ENCODE measurements around the gene ARPC1A.
"Not testable (repeated sequence)": the region's sequence is repeated elsewhere in the genome, so short reads cannot be mapped to it uniquely, and the experiment has no call there.

The ARPC1A gene

GRCh38 chr7:99308461-99309074, 17.1 kb upstream of the ARPC1A start:
- no peak overlapping the region for H3K27ac Mint-ChIP-seq
- H3K36me3 Mint-ChIP-seq = peaks cover 0 to 3% of the 10 kb centered on the region in 2 donors
- no peak for ATAC-seq (replicated peaks)
- DNase-seq = no peak
- H3K27me3 Mint-ChIP-seq = peaks cover 0 to 4% of the 10 kb centered on the region in 2 donors
- H3K4me3 Mint-ChIP-seq = no peak overlapping the region
- H3K4me1 Mint-ChIP-seq = no peaks in the 10 kb centered on the region
- peaks cover 0 to 2% of the 10 kb centered on the region in 2 donors for H3K9me3 Mint-ChIP-seq

- Mint-ChIP-seq H3K4me3 (no peak overlapping the region), H3K36me3 (peaks cover 0 to 3% of the 10 kb centered on the region in 2 donors), H3K4me1 (peaks cover 0 to under 1% of the 10 kb centered on the region in 2 donors), H3K27me3 (peaks cover 0 to 4% of the 10 kb centered on the region in 2 donors), H3K9me3 (peaks cover 0 to 2% of the 10 kb centered on the region in 2 donors), H3K27ac (no peak overlapping the region)
- no peak for DNase-seq
- ATAC-seq (replicated peaks) = no peak
Observed at GRCh38 chr7:99309111-99309510, 16.6 kb upstream of the ARPC1A start.

DNA sequence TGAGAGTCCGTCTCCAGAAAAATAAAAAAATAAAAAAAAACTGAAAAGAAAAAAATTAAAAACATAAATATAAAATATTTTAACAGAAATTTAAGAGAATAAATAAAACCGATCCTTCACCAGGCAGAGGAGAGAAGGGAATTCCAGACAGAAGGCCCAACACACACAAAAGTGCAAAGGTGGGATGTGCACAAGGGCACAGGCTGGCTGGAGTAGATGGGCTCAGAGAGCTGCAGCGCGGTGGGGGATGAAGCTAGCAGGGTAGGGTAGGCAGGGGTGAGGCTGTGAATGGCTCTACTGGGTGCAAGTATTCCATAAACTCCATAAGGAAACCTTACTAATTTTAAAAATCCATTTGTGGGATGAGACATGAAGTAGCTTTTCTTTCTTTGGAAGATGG, 15.7 kb upstream of the ARPC1A start:
- no peak overlapping the region for H3K4me3 Mint-ChIP-seq
- H3K36me3 Mint-ChIP-seq = no peaks in the 10 kb centered on the region
- DNase-seq (no peak), ATAC-seq (replicated peaks) (no peak)
- H3K27ac Mint-ChIP-seq = no peak overlapping the region
- H3K9me3 Mint-ChIP-seq = peaks cover 0 to 2% of the 10 kb centered on the region in 2 donors
- peaks cover 4 to 6% of the 10 kb centered on the region in 2 donors for H3K4me1 Mint-ChIP-seq
- peaks cover 0 to 4% of the 10 kb centered on the region in 2 donors for H3K27me3 Mint-ChIP-seq

GRCh38 chr7:99311702-99312101, 14.0 kb upstream of the ARPC1A start:
- H3K36me3 Mint-ChIP-seq = no peaks in the 10 kb centered on the region
- no peak overlapping the region for H3K27ac Mint-ChIP-seq
- DNase-seq (no peak), ATAC-seq (replicated peaks) (no peak)
- peaks cover 4 to 6% of the 10 kb centered on the region in 2 donors for H3K4me1 Mint-ChIP-seq
- peaks cover 0 to 2% of the 10 kb centered on the region in 2 donors for H3K9me3 Mint-ChIP-seq
- no peak overlapping the region for H3K4me3 Mint-ChIP-seq
- peaks cover 0 to 4% of the 10 kb centered on the region in 2 donors for H3K27me3 Mint-ChIP-seq

DNA sequence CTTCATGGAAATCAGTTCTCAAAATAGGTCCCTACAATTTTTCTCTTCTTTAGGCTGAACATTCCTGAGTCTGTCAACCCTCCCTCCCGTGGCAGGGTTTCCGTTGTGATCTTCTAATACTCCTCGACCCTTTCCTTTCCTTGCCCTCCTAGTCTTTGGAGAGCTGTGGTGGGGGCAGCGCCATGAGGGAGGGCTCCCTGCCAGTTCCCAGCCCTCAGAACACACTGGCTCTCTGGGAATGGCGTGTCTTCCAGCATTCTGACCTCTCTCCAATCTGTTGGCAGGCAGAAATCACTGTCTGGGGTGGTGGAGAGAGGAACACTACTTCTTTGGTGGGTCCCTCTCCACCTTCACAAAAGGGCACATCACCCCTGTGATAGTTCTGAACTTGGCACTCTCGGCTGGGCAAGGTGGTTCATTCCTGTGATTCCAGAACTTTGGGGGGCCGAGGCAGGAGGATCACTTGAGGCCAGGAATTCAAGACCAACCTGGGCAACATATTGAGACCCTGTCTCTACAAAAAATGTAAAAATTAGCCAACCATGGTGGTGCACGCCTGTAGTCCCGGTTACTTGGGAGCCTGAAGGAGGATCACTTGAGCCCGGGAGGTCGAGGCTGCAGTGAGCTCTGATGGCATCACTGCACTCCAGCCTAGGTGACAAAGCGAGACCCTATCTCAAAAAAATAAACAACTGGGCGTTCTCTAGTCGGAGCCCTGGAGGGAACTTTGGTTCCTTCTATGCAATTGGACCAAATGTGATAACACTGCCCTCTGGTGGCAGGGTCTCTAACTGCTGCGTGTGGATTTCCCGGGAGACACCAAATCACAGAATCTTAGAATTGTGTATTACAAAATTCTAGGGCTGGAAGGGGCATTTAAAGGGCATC, 13.1 kb upstream of the ARPC1A start:
- no peak overlapping the region for H3K27ac Mint-ChIP-seq
- no peaks in the 10 kb centered on the region for H3K36me3 Mint-ChIP-seq
- H3K4me3 Mint-ChIP-seq = no peak overlapping the region
- peak; percentile 49 for DNase-seq
- peak; percentile 63 to 73 for ATAC-seq (replicated peaks)
- H3K27me3 Mint-ChIP-seq = peaks cover 0 to 4% of the 10 kb centered on the region in 2 donors
- peaks cover 0 to 2% of the 10 kb centered on the region in 2 donors for H3K9me3 Mint-ChIP-seq
- peaks cover 4 to 6% of the 10 kb centered on the region in 2 donors for H3K4me1 Mint-ChIP-seq

- Mint-ChIP-seq H3K9me3 (peaks cover 0 to 2% of the 10 kb centered on the region in 2 donors), H3K27me3 (peaks cover 0 to 4% of the 10 kb centered on the region in 2 donors), H3K4me3 (no peak overlapping the region), H3K4me1 (peaks cover 4 to 6% of the 10 kb centered on the region in 2 donors), H3K27ac (no peak overlapping the region), H3K36me3 (no peaks in the 10 kb centered on the region)
- DNase-seq = no peak
- peak; percentile 29 to 45 for ATAC-seq (replicated peaks)
Observed at GRCh38 chr7:99313204-99313573, 12.5 kb upstream of the ARPC1A start.

DNA sequence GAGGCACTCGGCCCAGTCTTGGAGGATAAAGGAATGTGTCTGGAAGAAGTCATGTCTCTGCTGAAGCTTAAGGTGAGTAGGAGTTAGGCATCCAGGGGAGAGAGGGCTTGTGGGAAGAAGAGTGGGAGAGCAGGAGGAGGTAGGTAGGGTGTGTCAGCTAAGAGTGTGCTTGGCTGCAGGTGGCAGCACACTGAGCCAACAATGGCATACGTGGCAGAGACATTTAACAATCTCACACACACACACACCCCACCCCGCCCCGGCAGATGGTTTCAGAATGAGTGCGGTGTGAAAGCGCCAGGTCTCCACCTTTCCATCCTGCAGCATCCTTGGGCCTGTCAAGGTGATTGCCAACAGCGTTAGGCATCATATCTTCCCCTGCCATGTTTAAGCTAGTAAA, 11.2 kb upstream of the ARPC1A start:
- H3K27me3 Mint-ChIP-seq = peaks cover 0 to 4% of the 10 kb centered on the region in 2 donors

DNA sequence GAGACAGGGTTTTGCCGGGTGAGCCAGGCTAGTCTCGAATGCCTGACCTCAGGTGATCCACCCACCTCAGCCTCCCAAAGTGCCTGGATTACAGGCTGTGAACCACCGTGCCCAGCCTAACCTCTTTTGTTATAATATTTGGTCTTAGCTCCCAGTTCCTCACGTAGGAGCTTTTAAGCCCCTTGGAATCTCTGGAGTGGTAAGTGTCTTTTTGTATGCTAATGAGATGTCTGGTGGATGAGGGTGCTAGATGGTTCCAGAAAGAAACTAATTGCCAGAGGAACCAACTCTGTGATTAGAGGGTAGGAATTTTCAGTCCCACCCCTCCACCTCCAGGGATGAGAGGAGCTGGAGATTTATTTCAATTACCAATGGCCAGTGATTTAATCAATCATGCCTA, 5.3 kb upstream of the ARPC1A start:
- Mint-ChIP-seq H3K27me3 (no peaks in the 10 kb centered on the region), H3K9me3 (no peaks in the 10 kb centered on the region), H3K27ac (no peak overlapping the region), H3K4me3 (no peak overlapping the region), H3K4me1 (peaks cover 1 to 13% of the 10 kb centered on the region in 2 donors), H3K36me3 (no peaks in the 10 kb centered on the region)
- ATAC-seq (replicated peaks) (no peak), DNase-seq (no peak)

More for the DNA sequence above, 11.2 kb upstream of the ARPC1A start:
- Mint-ChIP-seq H3K36me3 (no peaks in the 10 kb centered on the region), H3K27ac (no peak overlapping the region), H3K9me3 (peaks cover 0 to 2% of the 10 kb centered on the region in 2 donors), H3K4me3 (no peak overlapping the region), H3K4me1 (peaks cover 4 to 6% of the 10 kb centered on the region in 2 donors)
- ATAC-seq (replicated peaks) (peak; percentile 36 to 50), DNase-seq (no peak)

DNA sequence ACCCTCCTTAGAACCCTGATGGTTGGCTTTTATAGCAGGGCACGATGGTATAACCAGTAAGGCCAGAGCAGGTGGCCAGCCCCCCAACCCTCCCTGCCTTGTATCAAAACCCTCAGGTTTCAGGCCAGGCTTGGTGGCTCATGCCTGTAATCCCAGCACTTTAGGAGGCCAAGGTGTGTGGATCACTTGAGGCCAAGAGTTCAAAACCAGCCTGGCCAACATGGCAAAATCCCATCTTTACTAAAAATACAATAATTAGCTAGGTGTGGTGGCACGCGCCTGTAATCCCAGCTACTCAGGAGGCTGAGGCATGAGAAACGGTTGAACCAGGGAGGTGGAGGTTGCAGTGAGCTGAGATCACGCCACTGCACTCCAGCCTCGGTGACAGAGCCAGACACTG, 3.0 kb upstream of the ARPC1A start:
- not testable (repeated sequence) for H3K27ac Mint-ChIP-seq; H3K9me3 Mint-ChIP-seq; H3K36me3 Mint-ChIP-seq; DNase-seq; H3K4me3 Mint-ChIP-seq; H3K27me3 Mint-ChIP-seq; ATAC-seq (replicated peaks)
- peaks cover 5 to 27% of the 10 kb centered on the region in 2 donors for H3K4me1 Mint-ChIP-seq

DNA sequence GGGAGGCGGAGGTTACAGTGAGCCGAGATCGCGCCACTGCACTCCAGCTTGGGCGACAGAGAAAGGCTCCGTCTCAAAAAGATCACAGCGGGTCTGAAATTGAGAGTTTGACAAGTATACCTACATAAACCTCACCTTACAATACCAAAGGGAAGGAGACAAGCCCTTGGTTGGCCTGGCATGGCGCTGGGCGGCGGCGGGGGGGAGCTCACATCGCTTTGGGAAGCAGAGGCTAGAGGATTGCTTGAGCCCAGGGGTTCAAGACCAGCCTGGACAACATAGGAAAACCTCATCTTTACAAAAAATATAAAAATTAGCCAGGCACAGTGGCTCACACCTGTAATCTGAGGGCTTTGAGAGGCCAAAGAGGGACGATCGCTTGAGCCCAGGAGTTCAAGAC, 1.1 kb upstream of the ARPC1A start:
- H3K36me3 Mint-ChIP-seq = peaks cover 0 to 9% of the 10 kb centered on the region in 2 donors
- ATAC-seq (replicated peaks) (no peak), DNase-seq (no peak)
- H3K4me3 Mint-ChIP-seq = peak overlapping the region; percentile 90 to 96
- peaks cover 10 to 43% of the 10 kb centered on the region in 2 donors for H3K4me1 Mint-ChIP-seq
- no peaks in the 10 kb centered on the region for H3K27me3 Mint-ChIP-seq
- H3K9me3 Mint-ChIP-seq = no peaks in the 10 kb centered on the region
- H3K27ac Mint-ChIP-seq = peak overlapping the region; percentile 97

GRCh38 chr7:99325001-99325493, 651 bp upstream of the ARPC1A start:
- no peaks in the 10 kb centered on the region for H3K9me3 Mint-ChIP-seq
- peak; percentile 1 to 2 for ATAC-seq (replicated peaks)
- H3K27me3 Mint-ChIP-seq = no peaks in the 10 kb centered on the region
- H3K4me1 Mint-ChIP-seq = peaks cover 10 to 48% of the 10 kb centered on the region in 2 donors
- H3K36me3 Mint-ChIP-seq = peaks cover 0 to 9% of the 10 kb centered on the region in 2 donors
- peak overlapping the region; percentile 97 for H3K27ac Mint-ChIP-seq
- H3K4me3 Mint-ChIP-seq = peak overlapping the region; percentile 90 to 96
- no peak for DNase-seq

GRCh38 chr7:99326408-99326782, 697 bp downstream of the ARPC1A start:
- H3K27ac Mint-ChIP-seq = peak overlapping the region; percentile 97
- ATAC-seq (replicated peaks) = no peak
- DNase-seq = no peak

DNA sequence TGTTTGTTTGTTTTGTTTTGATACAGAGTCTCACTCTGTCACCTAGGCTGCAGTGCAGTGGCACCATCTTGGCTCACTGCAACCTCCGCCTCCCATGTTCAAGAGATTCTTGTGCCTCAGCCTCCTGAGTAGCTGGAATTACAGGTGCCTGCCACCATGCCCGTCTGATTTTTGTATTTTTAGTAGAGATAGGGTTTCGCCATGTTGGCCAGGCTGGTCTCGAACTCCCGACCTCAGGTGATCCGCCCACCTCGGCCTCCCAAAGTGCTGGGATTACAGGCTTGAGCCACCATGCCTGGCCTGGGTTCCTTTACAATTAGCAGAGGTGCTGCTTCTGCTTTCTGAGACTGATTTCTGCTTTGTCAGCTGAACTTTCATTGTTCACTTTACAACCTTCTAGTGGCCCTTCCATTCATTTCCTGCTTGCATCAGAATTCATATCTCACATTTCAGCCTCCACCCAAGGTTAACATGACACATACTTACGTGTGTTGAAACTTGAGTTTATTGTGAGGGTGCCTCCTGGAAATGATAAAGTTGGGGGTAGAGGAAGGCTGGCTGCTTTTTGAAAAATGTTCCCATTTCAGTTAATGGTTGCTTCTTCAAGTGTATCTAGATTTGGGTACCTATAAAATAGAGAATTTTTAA, 4.7 kb downstream of the ARPC1A start:
- H3K4me3 Mint-ChIP-seq, DNase-seq, H3K27me3 Mint-ChIP-seq, H3K9me3 Mint-ChIP-seq: not testable (repeated sequence)
- peak in 1 of 2 donors; percentile 14 for ATAC-seq (replicated peaks)
- Mint-ChIP-seq H3K27ac (peak overlapping the region; percentile 79), H3K4me1 (peaks cover 15 to 45% of the 10 kb centered on the region in 2 donors), H3K36me3 (peaks cover 14 to 34% of the 10 kb centered on the region in 2 donors)

More at GRCh38 chr7:99326408-99326782, 697 bp downstream of the ARPC1A start:
- H3K36me3 Mint-ChIP-seq = peaks cover 3 to 21% of the 10 kb centered on the region in 2 donors
- H3K27me3 Mint-ChIP-seq = no peaks in the 10 kb centered on the region
- peaks cover 17 to 53% of the 10 kb centered on the region in 2 donors for H3K4me1 Mint-ChIP-seq
- H3K9me3 Mint-ChIP-seq = no peaks in the 10 kb centered on the region
- H3K4me3 Mint-ChIP-seq = peak overlapping the region; percentile 90 to 96

GRCh38 chr7:99331002-99331401, 5.3 kb downstream of the ARPC1A start:
- no peak for ATAC-seq (replicated peaks)
- Mint-ChIP-seq H3K4me3 (no peak overlapping the region), H3K36me3 (peaks cover 15 to 33% of the 10 kb centered on the region in 2 donors), H3K27me3 (no peaks in the 10 kb centered on the region), H3K4me1 (peaks cover 15 to 45% of the 10 kb centered on the region in 2 donors), H3K27ac (peak overlapping the region; percentile 25), H3K9me3 (no peaks in the 10 kb centered on the region)
- no peak for DNase-seq

Measured in stimulated activated naive B cell treated with anti-CD40 and anti-IgM and Interleukin-4, amounts not matched to agents 10 μg/mL and 1 μg/mL and 100 μg/mL, for 72 hours (primary cell).